Measurements from ENCODE around the gene GRK7. TPM values are rescaled to one million over a fixed set of nuclear protein-coding genes. Genes with fewer than 3 reads are reported as not detected.

The GRK7 gene
- total and polyA plus RNA-seq, 12 donors, result 0.07 to 0.11 (median 0.07) TPM; not detected in 9

DNA sequence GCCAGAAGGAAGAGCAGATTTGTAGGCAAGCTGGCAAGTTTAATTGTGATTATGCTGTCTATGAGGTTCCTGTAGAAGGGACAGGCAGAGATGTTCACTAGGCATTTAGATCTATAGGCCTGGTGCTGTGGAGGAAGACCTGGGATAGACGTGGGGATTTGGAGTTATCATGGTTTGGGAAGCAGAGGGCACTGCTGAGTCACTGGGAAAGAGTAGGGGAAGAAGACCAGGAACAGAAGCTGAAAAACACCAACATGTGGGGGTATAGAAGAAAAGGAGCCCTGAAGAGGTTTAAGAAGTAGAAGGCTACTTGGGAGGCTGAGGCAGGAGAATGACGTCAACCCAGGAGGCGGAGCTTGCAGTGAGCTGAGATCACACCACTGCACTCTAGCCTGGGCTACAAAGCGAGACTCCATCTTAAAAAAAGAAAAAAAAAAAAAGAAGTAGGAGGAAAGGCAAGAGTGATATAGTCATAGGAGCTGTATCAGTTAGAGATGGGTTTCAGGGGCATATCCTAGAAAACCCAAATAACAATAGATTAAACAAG lies 19.3 kb downstream of the GRK7 start:
- 52 to 66% (median 58%) methylated on average over 4 of the region's 4 CpGs for WGBS, 4 donors
- H3K9me3 ChIP-seq (replicated peaks in 1 of 3), result no peaks in the 10 kb centered on the region
- H3K36me3 ChIP-seq (replicated peaks in 1 of 2), result no peaks in the 10 kb centered on the region
- no peak for TF ChIP-seq POLR2A (IDR thresholded peaks at IDR 0.05)
- TF ChIP-seq, protein P1, sequence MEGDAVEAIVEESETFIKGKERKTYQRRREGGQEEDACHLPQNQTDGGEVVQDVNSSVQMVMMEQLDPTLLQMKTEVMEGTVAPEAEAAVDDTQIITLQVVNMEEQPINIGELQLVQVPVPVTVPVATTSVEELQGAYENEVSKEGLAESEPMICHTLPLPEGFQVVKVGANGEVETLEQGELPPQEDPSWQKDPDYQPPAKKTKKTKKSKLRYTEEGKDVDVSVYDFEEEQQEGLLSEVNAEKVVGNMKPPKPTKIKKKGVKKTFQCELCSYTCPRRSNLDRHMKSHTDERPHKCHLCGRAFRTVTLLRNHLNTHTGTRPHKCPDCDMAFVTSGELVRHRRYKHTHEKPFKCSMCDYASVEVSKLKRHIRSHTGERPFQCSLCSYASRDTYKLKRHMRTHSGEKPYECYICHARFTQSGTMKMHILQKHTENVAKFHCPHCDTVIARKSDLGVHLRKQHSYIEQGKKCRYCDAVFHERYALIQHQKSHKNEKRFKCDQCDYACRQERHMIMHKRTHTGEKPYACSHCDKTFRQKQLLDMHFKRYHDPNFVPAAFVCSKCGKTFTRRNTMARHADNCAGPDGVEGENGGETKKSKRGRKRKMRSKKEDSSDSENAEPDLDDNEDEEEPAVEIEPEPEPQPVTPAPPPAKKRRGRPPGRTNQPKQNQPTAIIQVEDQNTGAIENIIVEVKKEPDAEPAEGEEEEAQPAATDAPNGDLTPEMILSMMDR (IDR thresholded peaks at IDR 0.05), result peak in 1 of 6 experiments; percentile 27
- peak in 1 of 7 donors; percentile 25 for DNase-seq
- H3K4me3 ChIP-seq, result no peak overlapping the region
- H3K27me3 ChIP-seq, result no peaks in the 10 kb centered on the region
- intact Hi-C loops (cut with DNase I), result no loop called here
- H3K4me1 ChIP-seq (replicated peaks in 1 of 2), result no peaks in the 10 kb centered on the region
- H3K27ac ChIP-seq, result no peak overlapping the region

DNA sequence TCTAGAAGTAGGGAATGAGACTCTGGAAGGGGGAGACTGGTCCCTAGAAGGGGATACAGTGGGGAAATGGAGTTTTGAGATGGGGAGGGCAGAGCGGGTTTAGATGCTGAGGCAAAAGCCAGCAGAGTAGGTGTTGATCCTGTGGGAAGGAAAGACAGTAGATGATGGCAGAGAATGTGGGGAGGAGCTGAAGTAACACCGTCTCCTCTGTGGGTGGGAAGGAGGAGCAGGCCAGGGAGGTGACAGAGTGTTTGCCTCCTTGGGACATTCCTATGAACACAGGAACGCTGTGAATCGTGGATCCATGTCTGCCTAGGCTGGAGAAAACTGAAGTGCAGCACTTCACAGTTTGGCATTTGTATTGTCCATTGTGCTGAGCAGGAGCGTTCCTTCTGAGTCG lies 20.4 kb downstream of the GRK7 start:
- no peaks in the 10 kb centered on the region for H3K9me3 ChIP-seq (replicated peaks in 1 of 3)
- no peaks in the 10 kb centered on the region for H3K4me1 ChIP-seq (replicated peaks in 1 of 2)
- no peak overlapping the region for H3K27ac ChIP-seq
- no peaks in the 10 kb centered on the region for H3K36me3 ChIP-seq (replicated peaks in 1 of 2)
- 84 to 91% (median 88%) methylated on average over 6 of the region's 6 CpGs for WGBS, 4 donors
- intact Hi-C loops (cut with DNase I), result no loop called here
- TF ChIP-seq, protein P1 (IDR thresholded peaks at IDR 0.05), result no peak
- TF ChIP-seq POLR2A (IDR thresholded peaks at IDR 0.05), result no peak
- H3K27me3 ChIP-seq, result no peaks in the 10 kb centered on the region
- no peak for DNase-seq
- H3K4me3 ChIP-seq, result no peak overlapping the region

DNA sequence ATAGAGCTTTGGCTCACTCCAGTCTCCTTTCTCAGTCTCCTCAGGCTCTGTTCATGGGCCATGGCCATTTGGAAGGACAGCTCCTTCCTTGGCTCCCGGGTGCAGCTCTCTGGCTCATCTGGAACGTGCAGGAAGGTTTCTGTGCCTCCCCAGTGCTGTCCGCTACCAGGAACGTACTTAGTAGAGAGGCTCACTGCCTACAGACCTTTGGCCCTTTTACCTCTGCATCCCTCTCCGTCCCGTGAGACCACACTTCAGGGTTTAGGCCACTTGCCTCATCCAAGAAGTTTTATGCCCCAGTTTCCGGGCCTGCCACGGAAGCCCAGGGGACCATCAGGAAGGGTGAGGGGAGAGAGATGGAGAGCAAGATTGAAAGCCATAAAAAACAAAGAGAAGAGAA lies 20.9 kb downstream of the GRK7 start:
- Histone ChIP-seq H3K36me3 (replicated peaks in 1 of 2) (no peaks in the 10 kb centered on the region), H3K4me3 (no peak overlapping the region), H3K4me1 (replicated peaks in 1 of 2) (no peaks in the 10 kb centered on the region), H3K27ac (no peak overlapping the region), H3K27me3 (no peaks in the 10 kb centered on the region), H3K9me3 (replicated peaks in 1 of 3) (no peaks in the 10 kb centered on the region)
- no peak for DNase-seq
- intact Hi-C loops (cut with DNase I), result no loop called here
- no peak for TF ChIP-seq POLR2A (IDR thresholded peaks at IDR 0.05)
- TF ChIP-seq, protein P1 (IDR thresholded peaks at IDR 0.05), result no peak
- WGBS, 4 donors, result 79 to 86% (median 82%) methylated on average over 8 of the region's 8 CpGs

DNA sequence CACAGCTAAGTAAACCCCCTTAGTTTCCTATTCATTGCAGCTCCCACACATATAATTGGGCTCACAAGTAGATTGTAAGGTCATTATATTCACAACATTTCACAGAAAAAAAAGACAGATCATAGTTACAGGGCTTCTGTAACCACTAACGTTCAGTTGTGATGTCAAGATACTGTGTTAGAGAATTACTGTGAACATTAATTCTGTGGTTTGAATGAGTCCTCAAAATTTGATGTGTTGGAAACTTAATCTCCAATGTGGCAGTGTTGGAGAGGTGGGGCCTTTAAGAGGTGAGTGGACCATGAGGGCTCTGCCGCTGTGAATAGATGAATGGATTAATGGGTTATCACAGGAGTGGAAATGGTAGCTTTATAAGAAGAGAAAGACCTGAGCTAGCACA lies 21.3 kb downstream of the GRK7 start:
- H3K4me3 ChIP-seq, result no peak overlapping the region
- no peak overlapping the region for H3K27ac ChIP-seq
- 77 to 88% (median 79%) methylated on average over 2 of the region's 2 CpGs for WGBS, 4 donors
- no peaks in the 10 kb centered on the region for H3K27me3 ChIP-seq
- no peak for DNase-seq
- no peaks in the 10 kb centered on the region for H3K9me3 ChIP-seq (replicated peaks in 1 of 3)
- H3K36me3 ChIP-seq (replicated peaks in 1 of 2), result no peaks in the 10 kb centered on the region
- TF ChIP-seq POLR2A (IDR thresholded peaks at IDR 0.05), result no peak
- TF ChIP-seq, protein P1 (IDR thresholded peaks at IDR 0.05), result no peak
- no peaks in the 10 kb centered on the region for H3K4me1 ChIP-seq (replicated peaks in 1 of 2)
- intact Hi-C loops (cut with DNase I), result no loop called here
